Activated T-cell treated with anti-CD3 and anti-CD28 coated beads for 48 hours (primary cell): ENCODE data around the gene SSH2.
"Not testable (repeated sequence)": the region's sequence is repeated elsewhere in the genome, so short reads cannot be mapped to it uniquely, and the experiment has no call there.

ENCODE experiments used
- DNase-seq: peaks from one replicate; pipeline ENCODE4 v3.0.0-alpha.2; 2020; ENCODE audit warnings: low read depth

Gene SSH2

GRCh38 chr17:29929533-29930408, at the start of gene SSH2:
TSS of gene SSH2 (minus strand) at chr17:29930228. CDS start at chr17:29930000, 228 bp downstream.
- DNase-seq, result peak; percentile 86

- no peak for DNase-seq
Measured at GRCh38 chr17:29977836-29978235, 47.8 kb upstream of the SSH2 start.

- no peak for DNase-seq
Measured at GRCh38 chr17:29973005-29973404, 43.0 kb upstream of the SSH2 start.

GRCh38 chr17:29972277-29972676, 42.2 kb upstream of the SSH2 start:
- no peak for DNase-seq

GRCh38 chr17:29968271-29968670, 38.2 kb upstream of the SSH2 start:
- DNase-seq, result no peak

GRCh38 chr17:29962656-29963055, 32.6 kb upstream of the SSH2 start:
- no peak for DNase-seq

GRCh38 chr17:29959658-29960337, 29.8 kb upstream of the SSH2 start:
- DNase-seq, result no peak

- no peak for DNase-seq
Measured at GRCh38 chr17:29958947-29959657, 29.1 kb upstream of the SSH2 start.

- not testable (repeated sequence) for DNase-seq
Measured at GRCh38 chr17:29957488-29957887, 27.5 kb upstream of the SSH2 start.

- no peak for DNase-seq
Measured at GRCh38 chr17:29956225-29956624, 26.2 kb upstream of the SSH2 start.

- no peak for DNase-seq
Measured at GRCh38 chr17:29954405-29954804, 24.4 kb upstream of the SSH2 start.

- no peak for DNase-seq
Measured at GRCh38 chr17:29949696-29950095, 19.7 kb upstream of the SSH2 start.

GRCh38 chr17:29948448-29949215, 18.6 kb upstream of the SSH2 start:
- no peak for DNase-seq

- no peak for DNase-seq
Measured at GRCh38 chr17:29945281-29945680, 15.3 kb upstream of the SSH2 start.

- DNase-seq, result no peak
Measured at GRCh38 chr17:29941334-29941733, 11.3 kb upstream of the SSH2 start, which contains the start of gene EFCAB5. TSS of gene EFCAB5 (plus strand) at chr17:29941634. CDS start at chr17:29941797, 163 bp downstream.

- DNase-seq, result no peak
Measured at GRCh38 chr17:29936724-29937123, 6.7 kb upstream of the SSH2 start.

GRCh38 chr17:29935909-29936308, 5.9 kb upstream of the SSH2 start:
- not testable (repeated sequence) for DNase-seq

GRCh38 chr17:29933379-29933778, 3.4 kb upstream of the SSH2 start:
- no peak for DNase-seq

- no peak for DNase-seq
Measured at GRCh38 chr17:29931231-29931932, 1.4 kb upstream of the SSH2 start.

GRCh38 chr17:29930409-29931010, 482 bp upstream of the SSH2 start:
- no peak for DNase-seq
